ENCODE results near the gene PTPRR. TPM values are rescaled to one million over a fixed set of nuclear protein-coding genes. Genes with fewer than 3 reads are reported as not detected.
A peak's percentile ranks its signal among the peaks of the same experiment; 100 is the strongest.

PTPRR gene
- total RNA-seq, 1 donor from 2014 or later = 0.46 TPM

DNA sequence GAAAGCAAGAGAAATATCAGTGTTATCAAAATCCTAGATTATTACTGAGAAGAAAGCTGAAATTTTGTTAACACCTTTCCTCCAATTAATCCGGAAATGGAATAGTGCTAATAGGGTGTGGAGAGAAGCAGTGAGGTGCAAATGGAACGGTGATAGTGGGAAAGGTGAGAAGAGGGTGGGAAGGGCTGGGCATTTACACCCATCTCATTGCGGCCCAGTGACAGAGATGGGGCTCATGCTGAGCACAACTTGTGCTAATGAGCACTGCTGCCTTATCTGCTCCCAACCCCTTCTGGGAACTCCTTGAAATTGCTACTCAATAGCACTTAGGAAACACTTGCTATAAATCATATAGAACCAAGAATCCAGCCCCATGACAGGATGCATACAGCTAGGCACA is 94.4 kb downstream of the PTPRR start:
- TF ChIP-seq, protein P1, sequence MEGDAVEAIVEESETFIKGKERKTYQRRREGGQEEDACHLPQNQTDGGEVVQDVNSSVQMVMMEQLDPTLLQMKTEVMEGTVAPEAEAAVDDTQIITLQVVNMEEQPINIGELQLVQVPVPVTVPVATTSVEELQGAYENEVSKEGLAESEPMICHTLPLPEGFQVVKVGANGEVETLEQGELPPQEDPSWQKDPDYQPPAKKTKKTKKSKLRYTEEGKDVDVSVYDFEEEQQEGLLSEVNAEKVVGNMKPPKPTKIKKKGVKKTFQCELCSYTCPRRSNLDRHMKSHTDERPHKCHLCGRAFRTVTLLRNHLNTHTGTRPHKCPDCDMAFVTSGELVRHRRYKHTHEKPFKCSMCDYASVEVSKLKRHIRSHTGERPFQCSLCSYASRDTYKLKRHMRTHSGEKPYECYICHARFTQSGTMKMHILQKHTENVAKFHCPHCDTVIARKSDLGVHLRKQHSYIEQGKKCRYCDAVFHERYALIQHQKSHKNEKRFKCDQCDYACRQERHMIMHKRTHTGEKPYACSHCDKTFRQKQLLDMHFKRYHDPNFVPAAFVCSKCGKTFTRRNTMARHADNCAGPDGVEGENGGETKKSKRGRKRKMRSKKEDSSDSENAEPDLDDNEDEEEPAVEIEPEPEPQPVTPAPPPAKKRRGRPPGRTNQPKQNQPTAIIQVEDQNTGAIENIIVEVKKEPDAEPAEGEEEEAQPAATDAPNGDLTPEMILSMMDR (conservative IDR thresholded peaks at IDR 0.05; ENCODE audit: low read depth, low read length) = no peak
- no peak overlapping the region for H3K4me3 ChIP-seq (ENCODE audit: low read depth, low read length)
- DNase-seq (ENCODE audit: low read depth) = no peak

DNA sequence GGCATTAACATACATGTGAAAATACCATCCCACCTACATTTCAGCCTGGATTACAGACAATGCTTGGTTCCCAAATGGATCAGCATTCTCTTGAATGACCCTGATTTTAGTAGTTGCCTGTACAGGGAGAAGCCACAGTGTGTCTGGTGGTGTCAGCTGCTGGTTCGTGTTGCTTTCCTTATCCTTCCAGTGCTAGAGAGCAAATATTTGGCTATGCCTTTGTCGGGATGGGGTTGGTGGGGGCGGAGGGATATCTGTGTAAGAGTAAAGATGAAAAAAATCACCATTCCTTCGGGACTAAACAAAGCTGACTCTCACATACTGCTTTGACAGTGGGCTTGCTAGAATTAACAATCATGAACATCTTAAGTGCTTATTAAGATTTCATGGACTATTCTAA is 96.0 kb downstream of the PTPRR start:
- no peak overlapping the region for H3K4me3 ChIP-seq (ENCODE audit: low read depth, low read length)
- TF ChIP-seq, protein P1 (conservative IDR thresholded peaks at IDR 0.05; ENCODE audit: low read depth, low read length) = no peak
- DNase-seq (ENCODE audit: low read depth) = no peak

DNA sequence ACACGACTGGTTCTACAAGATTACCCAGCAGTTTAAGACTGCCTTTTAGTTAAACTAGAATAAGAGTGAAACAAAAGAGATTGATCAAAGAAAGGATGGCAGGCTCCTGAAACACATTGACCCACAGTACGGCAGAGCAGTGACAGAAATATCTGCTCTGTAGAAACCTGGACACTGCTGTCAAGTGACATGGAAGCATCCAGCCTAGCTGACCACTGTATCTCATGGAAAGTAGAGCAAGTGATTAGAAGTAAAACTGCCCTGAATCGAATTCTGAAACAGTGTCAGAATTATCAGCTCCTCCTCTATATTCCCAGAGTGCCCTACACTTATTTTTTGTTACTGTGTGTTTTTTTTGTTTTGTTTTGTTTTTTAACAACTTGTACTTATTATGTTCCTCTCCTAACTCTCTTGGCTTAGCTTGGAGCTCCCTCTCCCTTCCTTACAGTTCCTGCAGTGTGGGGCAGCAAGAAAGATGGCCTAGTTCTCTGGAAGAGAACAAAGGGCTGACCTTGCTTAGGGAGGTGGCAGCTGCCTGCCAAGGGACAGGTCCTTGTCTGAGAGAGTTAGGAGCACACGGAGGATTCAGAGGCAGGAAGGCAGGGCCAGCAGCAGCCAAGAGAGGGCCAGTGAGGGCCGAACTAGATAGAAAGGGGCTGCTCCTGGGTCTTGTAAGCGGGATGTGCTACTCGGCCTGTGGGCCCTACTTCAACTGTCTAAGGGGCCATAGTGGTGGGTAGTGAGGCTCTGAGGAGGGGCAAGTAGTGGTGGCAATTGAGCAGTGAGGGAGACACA is 97.2 kb downstream of the PTPRR start:
- no peak for DNase-seq (ENCODE audit: low read depth)
- TF ChIP-seq, protein P1 (conservative IDR thresholded peaks at IDR 0.05; ENCODE audit: low read depth, low read length) = peak; percentile 68
- no peak overlapping the region for H3K4me3 ChIP-seq (ENCODE audit: low read depth, low read length)

GRCh38 chr12:70822412-70822811 is 98.1 kb downstream of the PTPRR start:
- H3K4me3 ChIP-seq (ENCODE audit: low read depth, low read length) = no peak overlapping the region
- DNase-seq (ENCODE audit: low read depth) = no peak
- TF ChIP-seq, protein P1 (conservative IDR thresholded peaks at IDR 0.05; ENCODE audit: low read depth, low read length) = no peak

- no peak for DNase-seq (ENCODE audit: low read depth)
- TF ChIP-seq, protein P1 (conservative IDR thresholded peaks at IDR 0.05; ENCODE audit: low read depth, low read length) = no peak
- no peak overlapping the region for H3K4me3 ChIP-seq (ENCODE audit: low read depth, low read length)
Observed at GRCh38 chr12:70815971-70816391, 104.6 kb downstream of the PTPRR start.

GRCh38 chr12:70815056-70815455 is 105.5 kb downstream of the PTPRR start:
- TF ChIP-seq, protein P1 (conservative IDR thresholded peaks at IDR 0.05; ENCODE audit: low read depth, low read length) = no peak
- no peak overlapping the region for H3K4me3 ChIP-seq (ENCODE audit: low read depth, low read length)
- no peak for DNase-seq (ENCODE audit: low read depth)

GRCh38 chr12:70813559-70813958 is 107.0 kb downstream of the PTPRR start:
- TF ChIP-seq, protein P1 (conservative IDR thresholded peaks at IDR 0.05; ENCODE audit: low read depth, low read length) = no peak
- no peak overlapping the region for H3K4me3 ChIP-seq (ENCODE audit: low read depth, low read length)
- no peak for DNase-seq (ENCODE audit: low read depth)
